ENCODE results near the gene R3HCC1L.
"Not testable (repeated sequence)": the region's sequence is repeated elsewhere in the genome, so short reads cannot be mapped to it uniquely, and the experiment has no call there.

Gene R3HCC1L

GRCh38 chr10:98182351-98182915 is 48.0 kb downstream of the R3HCC1L start:
- DNase-seq, result not testable (repeated sequence)

GRCh38 chr10:98186681-98187080 is 52.2 kb downstream of the R3HCC1L start:
- DNase-seq, result no peak

GRCh38 chr10:98190773-98191172 is 56.3 kb downstream of the R3HCC1L start:
- DNase-seq, result not testable (repeated sequence)

GRCh38 chr10:98193037-98193436 is 58.6 kb downstream of the R3HCC1L start:
- no peak for DNase-seq

GRCh38 chr10:98194633-98195032 is 60.2 kb downstream of the R3HCC1L start:
- no peak for DNase-seq

GRCh38 chr10:98195120-98195519 is 60.7 kb downstream of the R3HCC1L start:
- no peak for DNase-seq

GRCh38 chr10:98196985-98197384 is 62.5 kb downstream of the R3HCC1L start:
- no peak for DNase-seq

GRCh38 chr10:98201760-98202159 is 67.3 kb downstream of the R3HCC1L start:
- DNase-seq, result no peak

GRCh38 chr10:98202378-98202777 is 67.9 kb downstream of the R3HCC1L start:
- no peak for DNase-seq

- no peak for DNase-seq
These were observed 70.9 kb downstream of the R3HCC1L start for GRCh38 chr10:98205351-98205750.

- DNase-seq, result no peak
These were observed 74.5 kb downstream of the R3HCC1L start for GRCh38 chr10:98208925-98209324.

- DNase-seq, result no peak
These were observed 75.0 kb downstream of the R3HCC1L start for GRCh38 chr10:98209441-98209840.

GRCh38 chr10:98212196-98212595 is 77.7 kb downstream of the R3HCC1L start:
- DNase-seq, result no peak

GRCh38 chr10:98213740-98214139 is 79.3 kb downstream of the R3HCC1L start:
- no peak for DNase-seq

- DNase-seq, result no peak
These were observed 80.9 kb downstream of the R3HCC1L start for GRCh38 chr10:98215373-98215772.

GRCh38 chr10:98217801-98218200 is 83.3 kb downstream of the R3HCC1L start:
- DNase-seq, result no peak

GRCh38 chr10:98223874-98224273 is 89.4 kb downstream of the R3HCC1L start:
- DNase-seq, result no peak

GRCh38 chr10:98224509-98224908 is 90.1 kb downstream of the R3HCC1L start:
- DNase-seq, result no peak

GRCh38 chr10:98224996-98225395 is 90.5 kb downstream of the R3HCC1L start:
- no peak for DNase-seq

GRCh38 chr10:98226508-98227144 is 92.2 kb downstream of the R3HCC1L start:
- DNase-seq, result no peak

- DNase-seq, result not testable (repeated sequence)
These were observed 93.3 kb downstream of the R3HCC1L start for GRCh38 chr10:98227713-98228112.

GRCh38 chr10:98228266-98228665 is 93.8 kb downstream of the R3HCC1L start:
- DNase-seq, result not testable (repeated sequence)

GRCh38 chr10:98231417-98231816 is 97.0 kb downstream of the R3HCC1L start:
- DNase-seq, result no peak

- DNase-seq, result no peak
These were observed 101.4 kb downstream of the R3HCC1L start for GRCh38 chr10:98235846-98236245.

GRCh38 chr10:98236862-98237261 is 102.4 kb downstream of the R3HCC1L start:
- DNase-seq, result no peak

Data from NK-92 treated with Interleukin-12 subunit alpha and Interleukin-12 subunit beta, amount 100 ng/mL, for 24 hours (cell line).